HL-60 (cell line): ENCODE data around the gene DNAJA2.

Experiments
- DNase-seq, 2 experiments: peaks; one replicate each; pipeline ENCODE4 v3.0.0-alpha.2; 2010 to 2020; ENCODE audit warnings: low read depth in 1 of 2, low spot score in 1 of 2
- H3K27ac ChIP-seq: fragments of 250-450 bp; sonication (Bioruptor Pico); replicated peaks from 2 replicates; pipeline ENCODE4 v1.5.1; 2020; ENCODE audit warnings: mild to moderate bottlenecking, moderate library complexity
- H3K27me3 ChIP-seq: fragments of 250-450 bp; sonication (Bioruptor Pico); 2 replicates; pipeline ENCODE4 v1.5.1; 2021; ENCODE audit warnings: mild to moderate bottlenecking, moderate library complexity; ENCODE audit not compliant: insufficient read depth, poor library complexity, severe bottlenecking
- H3K4me3 ChIP-seq: replicated peaks from 2 replicates; pipeline ENCODE4 v1.5.1; 2011; ENCODE audit warnings: mild to moderate bottlenecking, control low read depth, low read length; ENCODE audit not compliant: insufficient read depth
- GABPA ChIP-seq: IDR thresholded peaks from 2 replicates; pipeline ENCODE4 v1.6.1; 2012; ENCODE audit warnings: low read depth
- POLR2AphosphoS5 ChIP-seq: IDR thresholded peaks from 2 replicates; pipeline ENCODE4 v1.6.1; 2012; ENCODE audit warnings: low read depth
- SPI1 ChIP-seq: IDR thresholded peaks from 2 replicates; pipeline ENCODE4 v1.6.1; 2012; ENCODE audit warnings: low read depth, mild to moderate bottlenecking, borderline replicate concordance
- long read RNA-seq: library from polyadenylated mRNA; unstranded; transcript quantifications from one replicate; pipeline ENCODE4 v2.0.0, GENCODE V29; 2020
- TF ChIP-seq, protein P1 (sequence below): IDR thresholded peaks from one replicate; pipeline ENCODE4 v1.5.1; 2011; ENCODE audit warnings: low read length, control low read depth, inconsistent platforms; ENCODE audit not compliant: insufficient read depth
- TF ChIP-seq, protein P2 (sequence below): IDR thresholded peaks from 2 replicates; pipeline ENCODE4 v1.6.1; 2012; ENCODE audit warnings: low read depth; ENCODE audit not compliant: insufficient replicate concordance

Gene DNAJA2
- long read RNA-seq, transcript DNAJA2-201 (9 exons, 3,122 nt), result major isoform, 902 of 945 reads
- long read RNA-seq, partial matches to known transcripts, result 22 of 945 reads
- long read RNA-seq, other reads (novel, unspliced or antisense), result 20 of 945 reads

DNA sequence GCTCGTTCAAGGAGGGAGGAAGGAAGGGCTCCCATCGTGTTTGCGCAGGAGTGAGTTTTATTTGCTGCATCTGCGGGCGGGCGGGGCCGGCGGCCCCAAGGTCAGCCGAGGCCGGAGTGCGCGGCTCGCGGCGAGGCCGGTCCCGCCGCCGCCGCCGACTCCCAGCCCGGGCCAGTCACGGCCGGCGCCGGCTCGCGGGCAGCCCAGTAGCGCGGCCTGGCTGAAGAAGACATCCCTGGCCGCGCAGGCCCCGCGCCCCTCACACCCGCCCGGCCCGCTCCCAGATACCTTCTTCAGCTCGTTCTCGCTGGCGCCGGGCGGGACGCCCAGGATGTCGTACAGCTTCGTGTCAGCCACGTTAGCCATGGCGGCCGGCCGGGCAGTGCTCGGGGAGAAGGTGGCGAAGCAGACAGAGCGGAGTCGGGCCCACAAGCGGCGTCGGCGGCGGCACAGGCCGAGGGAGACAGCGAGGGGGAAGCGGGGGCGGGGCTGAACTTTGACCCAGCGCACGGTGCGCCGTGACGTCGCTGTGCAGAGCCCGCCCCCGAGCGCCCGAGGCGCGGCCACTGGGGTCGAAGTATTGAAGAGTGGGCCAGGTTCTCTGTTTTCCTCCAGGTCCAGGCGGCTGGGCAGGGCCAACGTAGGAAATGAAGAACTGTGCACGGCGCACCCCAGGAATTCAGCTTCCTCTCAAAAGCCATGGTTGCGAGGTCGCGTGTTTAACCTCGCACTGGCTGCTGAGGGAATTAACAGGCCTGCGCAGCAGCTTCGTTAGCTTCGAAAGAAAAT lies at the start of gene DNAJA2:
Gene DNAJA2, minus strand, starts transcription at position 468 of the 789 bp plus-strand sequence. Its CDS starts 102 bp downstream, at position 366.
- peak within 1 kb of the TSS; percentile 93 for H3K4me3 ChIP-seq
- TF ChIP-seq SPI1 (peak; percentile 15; the same call in 1 of the 2 replicates), GABPA (no peak; the same call in 1 of the 2 replicates), POLR2AphosphoS5 (peak; percentile 92)
- TF ChIP-seq, protein P1, sequence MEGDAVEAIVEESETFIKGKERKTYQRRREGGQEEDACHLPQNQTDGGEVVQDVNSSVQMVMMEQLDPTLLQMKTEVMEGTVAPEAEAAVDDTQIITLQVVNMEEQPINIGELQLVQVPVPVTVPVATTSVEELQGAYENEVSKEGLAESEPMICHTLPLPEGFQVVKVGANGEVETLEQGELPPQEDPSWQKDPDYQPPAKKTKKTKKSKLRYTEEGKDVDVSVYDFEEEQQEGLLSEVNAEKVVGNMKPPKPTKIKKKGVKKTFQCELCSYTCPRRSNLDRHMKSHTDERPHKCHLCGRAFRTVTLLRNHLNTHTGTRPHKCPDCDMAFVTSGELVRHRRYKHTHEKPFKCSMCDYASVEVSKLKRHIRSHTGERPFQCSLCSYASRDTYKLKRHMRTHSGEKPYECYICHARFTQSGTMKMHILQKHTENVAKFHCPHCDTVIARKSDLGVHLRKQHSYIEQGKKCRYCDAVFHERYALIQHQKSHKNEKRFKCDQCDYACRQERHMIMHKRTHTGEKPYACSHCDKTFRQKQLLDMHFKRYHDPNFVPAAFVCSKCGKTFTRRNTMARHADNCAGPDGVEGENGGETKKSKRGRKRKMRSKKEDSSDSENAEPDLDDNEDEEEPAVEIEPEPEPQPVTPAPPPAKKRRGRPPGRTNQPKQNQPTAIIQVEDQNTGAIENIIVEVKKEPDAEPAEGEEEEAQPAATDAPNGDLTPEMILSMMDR, result no peak
- TF ChIP-seq, protein P2, sequence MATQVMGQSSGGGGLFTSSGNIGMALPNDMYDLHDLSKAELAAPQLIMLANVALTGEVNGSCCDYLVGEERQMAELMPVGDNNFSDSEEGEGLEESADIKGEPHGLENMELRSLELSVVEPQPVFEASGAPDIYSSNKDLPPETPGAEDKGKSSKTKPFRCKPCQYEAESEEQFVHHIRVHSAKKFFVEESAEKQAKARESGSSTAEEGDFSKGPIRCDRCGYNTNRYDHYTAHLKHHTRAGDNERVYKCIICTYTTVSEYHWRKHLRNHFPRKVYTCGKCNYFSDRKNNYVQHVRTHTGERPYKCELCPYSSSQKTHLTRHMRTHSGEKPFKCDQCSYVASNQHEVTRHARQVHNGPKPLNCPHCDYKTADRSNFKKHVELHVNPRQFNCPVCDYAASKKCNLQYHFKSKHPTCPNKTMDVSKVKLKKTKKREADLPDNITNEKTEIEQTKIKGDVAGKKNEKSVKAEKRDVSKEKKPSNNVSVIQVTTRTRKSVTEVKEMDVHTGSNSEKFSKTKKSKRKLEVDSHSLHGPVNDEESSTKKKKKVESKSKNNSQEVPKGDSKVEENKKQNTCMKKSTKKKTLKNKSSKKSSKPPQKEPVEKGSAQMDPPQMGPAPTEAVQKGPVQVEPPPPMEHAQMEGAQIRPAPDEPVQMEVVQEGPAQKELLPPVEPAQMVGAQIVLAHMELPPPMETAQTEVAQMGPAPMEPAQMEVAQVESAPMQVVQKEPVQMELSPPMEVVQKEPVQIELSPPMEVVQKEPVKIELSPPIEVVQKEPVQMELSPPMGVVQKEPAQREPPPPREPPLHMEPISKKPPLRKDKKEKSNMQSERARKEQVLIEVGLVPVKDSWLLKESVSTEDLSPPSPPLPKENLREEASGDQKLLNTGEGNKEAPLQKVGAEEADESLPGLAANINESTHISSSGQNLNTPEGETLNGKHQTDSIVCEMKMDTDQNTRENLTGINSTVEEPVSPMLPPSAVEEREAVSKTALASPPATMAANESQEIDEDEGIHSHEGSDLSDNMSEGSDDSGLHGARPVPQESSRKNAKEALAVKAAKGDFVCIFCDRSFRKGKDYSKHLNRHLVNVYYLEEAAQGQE, result peak; percentile 37
- DNase-seq, result peak; percentile 76 to 90
- no peaks in the 10 kb centered on the region for H3K27me3 ChIP-seq
- H3K27ac ChIP-seq, result peak within 1 kb of the TSS; percentile 86

DNA sequence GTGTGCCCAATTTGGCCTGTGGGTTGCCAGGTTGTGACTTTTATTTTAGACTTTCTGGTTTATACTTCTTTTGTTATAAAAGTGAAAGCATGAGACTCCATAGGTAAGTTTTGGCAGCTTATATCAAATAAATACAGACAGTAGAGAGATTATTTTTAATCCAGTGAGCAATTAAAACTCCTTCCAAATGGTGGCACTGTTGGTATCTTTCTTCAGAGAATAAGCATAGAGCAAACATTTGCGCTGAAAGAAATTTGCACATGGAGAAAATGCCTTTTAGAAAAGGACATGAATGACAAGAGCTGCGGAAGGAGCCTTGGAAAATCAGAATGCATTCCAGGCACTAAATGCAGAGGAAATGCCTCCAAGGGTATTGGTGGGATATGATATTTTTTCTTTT lies 46.1 kb upstream of the DNAJA2 start:
- Histone ChIP-seq H3K27ac (no peak overlapping the region), H3K4me3 (no peak overlapping the region), H3K27me3 (no peaks in the 10 kb centered on the region)
- TF ChIP-seq, protein P2, result no peak
- TF ChIP-seq POLR2AphosphoS5, result no peak
- no peak for TF ChIP-seq GABPA
- no peak for TF ChIP-seq SPI1
- TF ChIP-seq, protein P1, result no peak
- no peak for DNase-seq

DNA sequence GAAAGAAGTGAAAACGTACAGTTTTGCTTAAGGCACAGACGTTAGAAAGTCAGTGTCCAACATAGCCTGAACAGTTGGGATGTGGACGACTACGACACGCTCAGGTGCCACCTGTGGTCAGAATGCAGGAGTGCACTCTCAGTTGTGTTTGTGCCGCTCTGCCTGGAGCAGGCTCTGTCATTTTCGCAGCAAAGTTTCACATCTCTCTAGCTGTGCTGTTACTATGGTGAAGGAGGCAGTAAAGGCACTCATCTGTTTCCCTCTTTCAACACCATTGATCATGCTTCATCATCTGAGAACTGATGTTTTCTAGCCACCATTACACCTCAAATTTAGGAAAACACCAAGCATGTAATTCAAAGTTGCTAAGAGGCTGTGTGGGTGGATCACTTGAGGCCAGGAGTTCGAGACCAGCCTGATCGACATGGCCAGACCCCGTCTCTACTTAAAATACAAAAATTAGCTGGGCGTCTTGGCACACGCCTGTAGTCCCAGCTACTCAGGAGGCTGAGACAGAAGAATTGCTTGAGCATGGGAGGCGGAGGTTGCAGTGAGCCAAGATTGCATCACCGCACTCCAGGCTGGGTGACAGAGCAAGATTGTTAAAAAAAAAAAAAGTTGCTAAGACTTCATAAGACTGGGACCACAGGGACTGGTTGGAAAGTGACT lies 44.9 kb upstream of the DNAJA2 start:
- DNase-seq, result peak; percentile 34 to 56
- Histone ChIP-seq H3K27me3 (no peaks in the 10 kb centered on the region), H3K4me3 (no peak overlapping the region), H3K27ac (no peak overlapping the region)
- TF ChIP-seq SPI1 (no peak), GABPA (no peak), POLR2AphosphoS5 (no peak)
- TF ChIP-seq, protein P1, result peak; percentile 18
